GOT3 (cell line): ENCODE data around the gene TRPC1.

Source experiments
- DNase-seq: peaks from one replicate; lab custom pipeline; 2025; ENCODE audit warnings: mixed read lengths; lab: John Stamatoyannopoulos, UW

TRPC1 gene

DNA sequence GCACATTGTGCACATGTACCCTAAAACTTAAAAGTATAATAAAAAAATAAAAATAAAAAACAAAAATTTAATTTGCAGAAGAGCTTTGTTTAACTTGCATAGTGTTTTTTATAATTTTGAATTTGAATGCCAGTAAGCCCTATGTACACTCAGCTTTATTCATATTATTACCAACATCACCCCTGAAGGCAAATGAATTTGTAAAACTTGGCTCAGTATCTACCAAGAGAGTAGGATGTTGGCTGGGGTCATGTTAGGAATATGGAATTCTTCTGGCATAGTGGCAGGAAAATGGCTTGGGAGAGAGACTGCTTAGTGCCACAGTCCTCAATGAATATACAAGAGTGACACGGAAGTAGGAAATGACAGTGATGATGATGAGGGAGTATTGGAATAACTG lies 30.7 kb downstream of the TRPC1 start:
- no peak for DNase-seq

DNA sequence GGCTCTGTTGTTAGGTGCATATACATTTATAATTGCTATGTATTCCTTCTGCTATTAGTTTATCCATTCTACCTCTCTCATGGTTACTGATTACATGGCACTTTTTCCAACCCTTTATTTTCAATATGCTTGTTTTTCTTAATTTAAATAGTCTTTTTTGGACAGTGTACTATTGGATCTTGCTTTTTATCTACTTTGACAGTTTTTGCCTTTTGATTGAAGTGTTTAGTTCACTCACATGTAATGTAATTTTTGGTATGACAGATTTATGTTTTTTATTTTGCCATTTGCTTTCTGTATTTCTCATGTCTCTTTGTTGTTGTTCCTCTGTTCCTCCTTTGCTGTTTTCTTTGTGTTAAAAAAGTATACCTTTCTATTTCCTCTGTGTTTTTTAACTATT lies 44.5 kb downstream of the TRPC1 start:
- no peak for DNase-seq

- no peak for DNase-seq
Observed at GRCh38 chr3:142777927-142778326, 54.1 kb downstream of the TRPC1 start.

DNA sequence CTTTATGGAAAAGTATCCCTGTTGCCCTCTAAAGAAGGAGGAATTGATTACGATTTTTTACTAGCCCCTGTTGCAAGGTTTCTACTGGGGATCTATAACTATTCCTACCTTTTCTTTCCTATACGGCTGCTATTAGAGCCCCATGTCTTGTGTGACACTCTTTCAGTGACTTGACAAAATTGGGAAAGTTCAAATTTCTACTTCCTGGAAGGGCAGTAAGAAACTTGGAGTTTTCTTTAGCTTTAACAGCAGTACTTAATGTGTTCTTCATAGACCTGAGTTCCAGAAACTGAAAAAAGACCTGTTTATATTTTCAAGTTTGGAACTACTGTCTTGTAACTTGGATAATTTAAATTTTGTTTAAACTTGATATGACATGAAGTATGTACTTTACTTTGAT lies 54.7 kb downstream of the TRPC1 start:
- DNase-seq = no peak

GRCh38 chr3:142779591-142779990 lies 55.8 kb downstream of the TRPC1 start:
- no peak for DNase-seq

DNA sequence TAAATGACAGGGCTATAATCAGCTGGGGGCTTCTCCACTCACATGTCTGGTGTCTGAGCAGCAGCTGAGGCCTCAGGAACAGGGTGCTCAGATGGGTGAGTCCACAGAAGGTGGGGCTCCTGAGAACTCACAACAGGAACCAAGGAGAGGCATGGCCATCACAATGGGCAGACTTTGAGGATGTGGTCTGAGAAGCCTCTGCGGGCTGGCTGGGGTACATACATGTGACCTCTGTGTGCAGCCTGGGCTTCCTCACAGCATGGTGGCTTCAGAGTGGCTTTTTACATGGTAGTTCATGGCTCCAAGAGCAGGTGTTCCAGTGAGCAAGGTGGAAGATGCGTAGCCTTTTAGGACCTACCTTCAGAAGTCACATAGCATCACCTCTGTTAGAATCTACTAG lies 58.8 kb downstream of the TRPC1 start:
- no peak for DNase-seq

GRCh38 chr3:142784228-142784627 lies 60.4 kb downstream of the TRPC1 start:
- DNase-seq = no peak

DNA sequence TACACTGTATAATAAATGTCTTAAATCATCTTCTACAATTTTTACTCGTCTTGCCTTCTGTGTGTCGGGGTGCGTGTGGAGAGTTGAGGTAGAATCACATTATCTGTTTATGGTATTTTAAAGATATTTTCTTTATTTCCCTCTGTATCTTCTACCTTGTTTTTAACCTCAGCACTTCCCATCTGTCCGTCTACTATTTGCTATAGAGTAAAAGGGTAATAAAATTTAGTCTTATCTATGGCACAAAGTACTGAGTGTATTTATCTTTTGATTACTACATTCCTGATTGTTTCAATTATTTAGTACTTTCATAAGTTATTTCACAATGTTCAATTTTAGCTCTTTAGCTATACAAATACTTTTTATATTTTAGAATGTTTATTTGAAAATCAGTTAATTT lies 62.2 kb downstream of the TRPC1 start:
- no peak for DNase-seq

- no peak for DNase-seq
Observed at GRCh38 chr3:142787719-142788118, 63.9 kb downstream of the TRPC1 start.

DNA sequence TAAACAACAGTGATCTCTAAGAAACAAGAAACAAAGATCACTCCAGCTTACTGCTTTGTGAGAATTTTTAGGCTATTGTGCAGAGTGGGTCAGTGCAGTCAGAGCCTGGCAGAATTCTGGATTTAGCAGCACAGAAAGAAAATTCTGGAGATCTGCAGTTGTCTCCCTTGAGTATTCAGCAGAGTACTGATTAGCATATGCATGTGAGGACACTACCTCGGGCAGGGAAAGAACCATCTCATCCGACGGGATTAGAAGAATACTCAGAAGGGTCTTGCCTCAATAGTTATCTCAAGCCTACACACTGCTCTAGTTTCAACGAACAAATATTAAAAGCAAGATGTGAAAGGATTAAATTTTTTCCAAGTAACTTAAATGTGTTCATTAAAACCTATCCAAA lies 70.7 kb downstream of the TRPC1 start:
- no peak for DNase-seq

DNA sequence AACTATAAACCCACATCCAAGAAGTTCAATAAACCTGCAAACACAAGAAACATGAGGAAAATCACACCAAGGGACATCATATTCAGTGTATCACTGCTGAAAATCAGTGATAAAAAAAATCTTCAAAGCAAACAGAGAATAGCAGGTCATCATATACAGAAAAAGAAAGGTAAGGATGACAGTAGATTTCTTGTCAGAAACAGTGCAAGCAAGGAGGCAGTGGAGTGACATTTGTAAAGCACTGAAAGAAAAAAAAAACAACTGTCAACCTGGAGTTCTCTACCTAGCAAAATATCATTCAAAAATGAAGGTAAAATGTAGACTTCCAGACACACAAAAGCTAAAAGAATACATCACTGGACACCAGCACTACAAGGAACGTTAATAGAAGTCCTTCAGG lies 71.5 kb downstream of the TRPC1 start:
- no peak for DNase-seq

GRCh38 chr3:142796823-142797222 lies 73.0 kb downstream of the TRPC1 start:
- DNase-seq = no peak

- DNase-seq = no peak
Observed at GRCh38 chr3:142801746-142802145, 77.9 kb downstream of the TRPC1 start.

DNA sequence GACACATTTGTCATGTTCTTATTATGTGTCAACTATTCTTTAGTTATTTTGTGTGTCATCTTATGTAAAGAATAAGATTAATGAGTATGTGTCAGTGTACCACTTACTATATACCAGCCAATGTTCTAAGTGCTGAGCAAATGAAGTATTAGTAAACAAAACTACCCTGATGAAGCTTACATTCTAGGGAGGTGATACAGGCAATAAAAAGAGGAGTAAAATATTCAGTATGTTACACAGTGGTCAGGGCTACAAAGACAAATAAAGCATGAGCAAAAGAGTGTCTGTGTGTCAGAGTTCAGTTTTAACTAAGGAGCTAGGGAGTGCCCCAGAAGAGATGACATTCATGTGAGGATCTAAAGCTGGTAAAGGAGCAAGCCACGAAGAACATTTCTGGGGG lies 79.1 kb downstream of the TRPC1 start:
- no peak for DNase-seq

DNA sequence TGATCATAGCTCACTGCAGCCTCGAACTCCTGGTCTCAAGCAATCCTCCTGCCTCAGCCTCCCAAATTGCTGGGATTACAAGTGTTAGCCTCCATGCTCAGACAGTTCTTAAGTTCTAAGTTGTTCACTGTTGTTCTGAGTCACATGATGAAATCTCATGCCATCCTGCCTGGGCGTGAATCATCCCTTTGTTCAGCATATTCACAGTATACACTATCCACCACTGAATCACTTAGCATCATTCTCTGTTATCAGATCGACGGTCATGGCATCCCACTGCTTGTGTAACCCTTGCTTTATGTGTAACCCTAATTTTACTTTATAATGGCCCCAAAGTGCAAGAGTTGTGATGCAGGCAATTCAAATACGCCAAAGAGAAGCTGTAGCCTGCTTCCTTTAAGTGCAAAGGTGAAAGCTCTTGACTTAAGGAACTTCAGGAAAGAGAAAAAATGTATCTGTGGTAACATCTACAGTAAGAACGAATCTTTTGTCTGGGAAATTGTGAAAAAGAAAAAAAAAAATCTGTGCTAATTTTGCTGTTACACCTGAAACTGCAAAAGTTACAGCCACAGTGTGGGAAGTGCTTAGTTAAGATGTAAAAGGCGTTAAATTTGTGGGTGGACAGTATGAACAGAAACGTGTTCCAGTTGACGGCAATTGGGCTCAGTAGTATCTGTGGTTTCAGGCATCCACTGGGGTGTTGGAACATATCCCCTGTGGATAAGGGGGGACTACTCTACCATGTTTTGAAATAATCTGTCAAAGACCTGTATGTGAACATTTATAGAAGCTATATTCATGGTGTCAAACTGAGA lies 84.5 kb downstream of the TRPC1 start:
- no peak for DNase-seq

DNA sequence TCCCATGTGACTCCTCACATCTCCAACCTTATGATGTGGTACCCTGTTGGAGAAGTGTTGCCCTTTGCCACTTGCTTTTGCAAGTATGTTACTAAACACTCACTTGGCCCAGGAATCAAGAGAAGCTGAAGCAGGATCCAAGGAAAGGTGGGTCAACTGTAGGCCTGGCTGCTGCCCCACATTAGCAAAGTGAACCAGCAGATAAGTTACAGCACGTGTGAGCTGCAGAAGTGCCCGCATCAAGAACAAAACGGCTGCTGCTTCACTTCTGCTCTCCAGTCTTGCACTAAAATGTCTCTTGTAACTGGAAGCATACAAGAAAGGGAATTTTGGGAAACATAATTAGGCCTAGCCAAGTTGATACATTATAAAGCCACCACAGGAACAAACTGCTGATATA lies 85.4 kb downstream of the TRPC1 start:
- DNase-seq = no peak

GRCh38 chr3:142815803-142816202 lies 92.0 kb downstream of the TRPC1 start:
- no peak for DNase-seq

DNA sequence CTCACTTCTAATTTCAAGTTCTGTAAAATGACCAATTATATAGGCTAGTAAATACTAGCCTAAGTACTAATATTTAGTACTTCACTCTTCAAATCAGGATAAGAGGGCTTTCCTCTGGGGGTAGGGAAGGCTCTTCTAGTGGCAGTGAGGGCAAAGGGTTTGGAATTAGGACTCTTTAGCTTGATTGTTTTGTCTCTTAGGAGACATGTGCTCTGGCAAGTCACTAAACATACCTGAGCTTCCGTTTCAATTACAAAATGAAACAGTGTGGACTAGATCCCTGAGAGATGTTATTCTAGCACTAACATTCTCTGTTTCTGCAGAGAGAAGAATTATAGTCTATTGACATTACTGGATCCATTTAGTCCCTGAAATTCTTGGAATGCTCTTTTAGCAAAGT lies 93.5 kb downstream of the TRPC1 start:
- DNase-seq = no peak

- no peak for DNase-seq
Observed at GRCh38 chr3:142817897-142818296, 94.1 kb downstream of the TRPC1 start.

- no peak for DNase-seq
Observed at GRCh38 chr3:142818651-142819050, 94.8 kb downstream of the TRPC1 start.

- DNase-seq = no peak
Observed at GRCh38 chr3:142819179-142819578, 95.3 kb downstream of the TRPC1 start.

GRCh38 chr3:142828703-142829305 lies 105.0 kb downstream of the TRPC1 start:
- DNase-seq = peak; percentile 54

DNA sequence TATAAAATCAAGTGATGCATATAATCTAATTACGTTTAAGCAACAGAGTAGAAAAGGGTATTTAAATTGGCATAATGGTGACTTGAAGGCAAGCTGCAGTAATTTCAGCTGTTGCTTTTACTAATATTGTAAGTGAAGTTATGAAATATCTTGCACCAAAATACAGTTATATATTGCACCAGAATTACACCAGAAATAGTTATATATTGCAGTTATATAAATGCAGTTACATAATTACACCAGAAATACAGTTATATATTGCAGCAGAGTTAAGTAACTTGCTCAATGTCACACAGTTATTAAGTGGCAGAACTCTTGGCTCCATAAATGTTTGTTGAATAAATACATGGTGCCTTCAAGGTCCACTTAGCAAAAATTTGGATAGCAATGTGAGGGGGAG lies 113.7 kb downstream of the TRPC1 start:
- no peak for DNase-seq

DNA sequence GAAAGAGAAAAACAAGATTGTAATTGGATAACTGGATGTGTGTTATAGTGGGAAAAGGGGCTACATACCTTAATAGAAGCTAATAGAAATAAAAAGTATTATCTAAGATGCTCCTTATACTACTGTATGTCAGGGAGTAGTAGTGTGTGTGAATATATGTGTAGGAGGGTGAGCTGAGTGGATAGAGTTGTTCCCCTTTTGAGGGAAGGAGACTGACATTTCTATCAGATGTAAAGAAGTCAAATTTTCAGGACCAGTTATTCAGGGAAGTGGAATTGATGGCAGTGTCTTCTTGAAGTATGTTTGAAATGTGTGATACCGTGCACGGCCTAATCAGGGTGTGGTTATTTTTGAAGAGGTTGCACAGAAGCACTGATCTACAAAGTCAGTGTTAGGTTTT lies 116.0 kb downstream of the TRPC1 start:
- no peak for DNase-seq
